LNCAP (cell line): ENCODE data around the gene DNHD1.

Experiments
- TF ChIP-seq, protein P1 (sequence below): fragments of 450-650 bp; IDR thresholded peaks from 2 replicates; pipeline ENCODE4 v1.5.1; 2017; ENCODE audit warnings: mild to moderate bottlenecking

DNHD1 gene

DNA sequence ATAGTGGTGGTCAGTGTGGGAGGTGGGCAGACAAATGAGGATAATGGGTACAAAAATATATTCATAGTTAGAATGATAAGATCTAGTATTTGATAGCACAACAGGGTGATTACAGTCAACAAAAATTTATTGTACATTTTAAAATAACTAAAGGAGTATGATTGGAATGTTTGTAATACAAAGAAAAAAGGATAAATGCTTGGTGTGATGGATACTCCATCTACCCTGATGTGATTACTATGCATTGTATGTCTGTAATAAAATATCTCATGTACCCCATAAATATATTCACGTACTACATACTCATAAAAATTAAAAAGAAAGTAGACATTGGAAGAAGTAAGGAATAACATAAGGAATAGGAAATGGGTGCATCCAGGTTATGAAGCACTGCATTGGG lies 90.9 kb downstream of the DNHD1 start:
- TF ChIP-seq, protein P1, sequence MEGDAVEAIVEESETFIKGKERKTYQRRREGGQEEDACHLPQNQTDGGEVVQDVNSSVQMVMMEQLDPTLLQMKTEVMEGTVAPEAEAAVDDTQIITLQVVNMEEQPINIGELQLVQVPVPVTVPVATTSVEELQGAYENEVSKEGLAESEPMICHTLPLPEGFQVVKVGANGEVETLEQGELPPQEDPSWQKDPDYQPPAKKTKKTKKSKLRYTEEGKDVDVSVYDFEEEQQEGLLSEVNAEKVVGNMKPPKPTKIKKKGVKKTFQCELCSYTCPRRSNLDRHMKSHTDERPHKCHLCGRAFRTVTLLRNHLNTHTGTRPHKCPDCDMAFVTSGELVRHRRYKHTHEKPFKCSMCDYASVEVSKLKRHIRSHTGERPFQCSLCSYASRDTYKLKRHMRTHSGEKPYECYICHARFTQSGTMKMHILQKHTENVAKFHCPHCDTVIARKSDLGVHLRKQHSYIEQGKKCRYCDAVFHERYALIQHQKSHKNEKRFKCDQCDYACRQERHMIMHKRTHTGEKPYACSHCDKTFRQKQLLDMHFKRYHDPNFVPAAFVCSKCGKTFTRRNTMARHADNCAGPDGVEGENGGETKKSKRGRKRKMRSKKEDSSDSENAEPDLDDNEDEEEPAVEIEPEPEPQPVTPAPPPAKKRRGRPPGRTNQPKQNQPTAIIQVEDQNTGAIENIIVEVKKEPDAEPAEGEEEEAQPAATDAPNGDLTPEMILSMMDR: no peak

DNA sequence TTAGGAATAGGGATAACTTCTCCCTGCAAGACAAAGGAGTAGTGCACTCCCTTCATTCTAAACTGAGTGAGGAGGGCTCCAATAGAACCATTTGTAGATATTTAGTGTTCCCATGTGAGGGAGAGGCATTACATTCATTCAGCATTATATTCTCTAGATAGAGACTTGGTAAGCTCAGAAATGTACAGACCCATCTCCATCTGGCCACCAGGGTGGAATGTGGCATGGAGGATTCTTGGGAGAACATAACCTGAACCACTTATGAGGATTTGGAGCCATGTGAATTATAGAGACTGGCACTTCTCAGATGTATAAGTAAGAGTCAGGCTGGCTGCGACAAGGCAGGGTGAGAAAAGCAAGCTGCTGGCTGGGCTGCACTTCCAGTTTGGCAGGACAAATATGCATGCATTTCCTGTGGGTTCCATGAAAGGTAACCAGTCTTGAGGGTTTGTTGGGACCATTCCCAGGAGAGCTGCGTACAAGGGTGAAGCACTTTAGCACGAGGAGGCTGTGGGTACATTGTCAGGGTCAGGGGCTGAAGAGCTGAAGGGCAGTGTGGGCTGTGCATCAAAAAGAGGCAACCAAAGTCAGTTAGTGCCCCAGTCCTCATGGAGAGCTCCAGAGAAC lies 97.2 kb downstream of the DNHD1 start:
- TF ChIP-seq, protein P1: no peak

DNA sequence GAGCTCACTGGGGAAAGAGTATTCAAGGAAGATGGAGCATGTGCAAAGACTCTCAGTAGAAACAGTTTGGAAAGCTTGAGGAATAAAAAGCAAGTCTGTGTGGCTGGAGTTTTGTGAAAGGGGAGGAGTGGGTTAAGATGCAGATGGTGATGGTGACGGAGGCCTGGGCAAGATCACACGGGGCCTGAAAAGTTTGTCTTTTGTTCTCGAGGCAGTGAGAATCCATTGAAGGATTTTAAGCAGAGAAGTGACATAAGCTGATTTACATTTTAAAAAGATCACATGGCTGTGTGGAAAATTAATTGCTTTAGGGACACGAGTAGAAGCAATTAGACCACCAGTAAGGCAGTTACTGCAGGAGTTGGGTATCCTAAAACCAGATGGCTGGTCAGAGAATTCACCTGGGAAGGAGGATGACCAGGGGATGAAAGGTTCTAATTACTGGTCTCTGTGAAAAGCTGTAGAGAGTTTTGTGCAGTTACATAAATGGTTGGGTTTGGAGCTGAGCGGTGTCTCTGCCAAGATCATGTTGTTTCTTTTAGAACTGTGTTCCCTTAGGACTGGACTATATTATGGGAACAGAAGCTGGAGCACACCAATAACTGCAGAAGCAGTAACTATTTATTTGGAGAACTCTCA lies 99.3 kb downstream of the DNHD1 start:
- TF ChIP-seq, protein P1: no peak

DNA sequence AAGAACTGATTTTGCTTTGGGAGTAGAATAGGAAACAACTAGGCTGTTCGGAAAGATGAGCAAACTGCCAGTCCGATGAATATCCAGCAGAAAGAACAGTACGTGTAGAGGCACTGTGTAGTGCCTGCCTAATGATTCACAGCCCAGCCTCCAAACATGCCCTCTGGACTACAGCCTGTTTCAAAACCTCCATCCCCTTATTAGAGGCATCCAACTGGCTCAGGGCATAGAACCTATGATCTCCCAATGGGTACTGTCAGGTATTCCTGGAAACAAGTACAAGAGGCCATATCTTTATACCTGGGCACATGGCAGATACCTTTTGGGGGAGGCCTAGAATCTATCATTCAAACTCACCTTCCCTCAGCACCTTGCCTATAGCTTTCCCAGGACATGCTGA lies 101.5 kb downstream of the DNHD1 start:
- TF ChIP-seq, protein P1: no peak

DNA sequence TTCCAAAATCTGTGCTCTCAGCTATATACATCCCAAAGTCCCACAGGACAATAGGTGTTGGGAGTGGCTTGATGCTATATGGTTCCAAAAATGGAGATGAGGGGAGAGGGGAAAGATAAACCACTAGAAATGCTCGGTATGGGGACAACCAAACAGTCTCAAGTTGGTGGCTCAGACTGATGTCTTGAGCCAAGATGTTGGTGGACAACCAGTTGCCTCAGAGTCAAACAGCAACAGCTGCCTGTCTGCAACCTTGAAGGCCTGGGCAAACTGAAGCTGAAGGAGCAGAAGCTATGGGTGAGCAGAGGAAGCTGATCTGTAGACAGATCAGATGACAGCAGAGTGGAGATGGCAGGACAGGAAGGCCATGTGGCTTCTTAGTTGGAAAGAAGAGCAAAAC lies 102.4 kb downstream of the DNHD1 start:
- TF ChIP-seq, protein P1: no peak

DNA sequence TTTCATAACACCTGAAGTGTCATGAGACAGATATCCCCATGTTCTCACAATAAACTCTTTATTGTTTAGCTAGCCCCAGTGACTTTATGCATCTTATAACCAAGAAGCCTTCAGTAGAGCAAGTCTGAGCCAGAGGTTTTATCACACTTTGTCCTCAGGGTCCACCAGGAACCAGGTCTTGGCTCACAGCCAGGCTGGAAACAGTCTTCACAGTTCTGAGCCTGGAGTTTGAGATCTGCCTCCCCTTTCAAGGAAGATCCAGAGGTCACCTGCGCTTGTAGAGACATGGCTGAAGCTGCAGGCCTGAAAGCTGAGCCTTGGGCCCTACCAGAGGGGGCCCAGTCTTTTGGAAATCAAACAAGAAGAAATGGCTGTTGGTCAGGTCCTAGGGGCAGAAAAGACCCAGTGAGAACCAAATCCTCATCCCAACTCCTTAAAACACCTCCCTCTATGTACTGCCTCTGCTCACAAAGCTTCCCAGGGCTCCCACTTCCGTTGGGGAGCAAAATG lies 102.9 kb downstream of the DNHD1 start:
- TF ChIP-seq, protein P1: no peak

DNA sequence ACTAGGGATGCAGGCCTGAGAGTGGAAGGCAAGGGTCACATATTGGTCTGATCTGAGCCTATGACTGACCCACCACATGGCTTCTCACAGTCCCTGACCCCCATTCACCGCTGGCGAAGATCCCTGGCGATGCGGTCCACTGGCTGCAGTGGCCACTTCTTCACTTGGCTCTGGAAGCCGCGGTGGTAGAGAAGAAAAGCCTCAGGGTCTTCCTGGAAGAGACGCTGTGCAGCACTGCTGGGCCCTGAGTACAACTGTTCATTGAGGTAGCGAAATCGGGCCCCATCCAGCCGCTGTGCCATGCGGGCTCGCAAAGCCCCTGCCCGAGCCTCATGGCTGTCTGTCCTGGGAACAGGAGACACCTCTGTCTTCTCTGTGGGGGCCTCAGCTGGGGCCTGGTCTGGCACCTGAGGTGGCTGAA lies 104.0 kb downstream of the DNHD1 start:
- TF ChIP-seq, protein P1: no peak
